Trophoblast cell (in vitro differentiated cells and primary cell): ENCODE results near the gene TNFAIP8L1.

ENCODE experiments used
- DNase-seq, 2 donors: peaks; one replicate each; pipeline ENCODE4 v3.0.0-alpha.2; 2016
- H2AFZ ChIP-seq: 2 replicates; pipeline ENCODE4 v1.6.1; 2013; ENCODE audit warnings: low read length, moderate library complexity, mild to moderate bottlenecking; ENCODE audit not compliant: insufficient read depth, poor library complexity
- H2AK5ac ChIP-seq: 2 replicates; pipeline ENCODE4 v1.6.1; 2013; ENCODE audit warnings: mild to moderate bottlenecking, low read length
- H2BK120ac ChIP-seq: 2 replicates; pipeline ENCODE4 v1.6.1; 2013; ENCODE audit warnings: low read length, mild to moderate bottlenecking, moderate library complexity; ENCODE audit not compliant: insufficient read depth, poor library complexity
- H2BK12ac ChIP-seq: 2 replicates; pipeline ENCODE4 v1.6.1; 2013; ENCODE audit warnings: mild to moderate bottlenecking, low read length, moderate library complexity
- H2BK5ac ChIP-seq: 2 replicates; pipeline ENCODE4 v1.6.1; 2013; ENCODE audit warnings: low read length, low read depth, moderate library complexity, mild to moderate bottlenecking; ENCODE audit not compliant: poor library complexity
- H3K14ac ChIP-seq: 2 replicates; pipeline ENCODE4 v1.6.1; 2013; ENCODE audit warnings: mild to moderate bottlenecking, low read length
- H3K18ac ChIP-seq: 2 replicates; pipeline ENCODE4 v1.6.1; 2013; ENCODE audit warnings: mild to moderate bottlenecking, low read length
- H3K23ac ChIP-seq: 2 replicates; pipeline ENCODE4 v1.6.1; 2013; ENCODE audit warnings: low read length
- H3K27ac ChIP-seq: 2 replicates; pipeline ENCODE4 v1.5.1; 2013; ENCODE audit warnings: low read depth, mild to moderate bottlenecking, inconsistent platforms, low read length, moderate library complexity
- H3K27me3 ChIP-seq: 2 replicates; pipeline ENCODE4 v1.6.1; 2013; ENCODE audit warnings: inconsistent platforms, mild to moderate bottlenecking, low read length, moderate library complexity; ENCODE audit not compliant: insufficient read depth
- H3K36me3 ChIP-seq, 2 experiments: 1 replicate in 1 of 2; 2 replicates in 1 of 2; pipeline ENCODE4 v1.6.1; 2013; ENCODE audit warnings: low read length in 2 of 2, mild to moderate bottlenecking in 2 of 2, moderate library complexity in 1 of 2; ENCODE audit not compliant: insufficient read depth in 2 of 2, control insufficient read depth in 1 of 2
- H3K4ac ChIP-seq: 2 replicates; pipeline ENCODE4 v1.6.1; 2013; ENCODE audit warnings: low read depth, mild to moderate bottlenecking, low read length, moderate library complexity
- H3K4me1 ChIP-seq, 2 experiments: 1 replicate in 1 of 2; 2 replicates in 1 of 2; pipeline ENCODE4 v1.6.1; 2013; ENCODE audit warnings: low read length in 2 of 2, mild to moderate bottlenecking in 2 of 2, moderate library complexity in 1 of 2; ENCODE audit not compliant: insufficient read depth in 2 of 2, control insufficient read depth in 1 of 2
- H3K4me2 ChIP-seq: 2 replicates; pipeline ENCODE4 v1.6.1; 2013; ENCODE audit warnings: inconsistent platforms, mild to moderate bottlenecking, low read length, moderate library complexity
- H3K4me3 ChIP-seq: 2 replicates; pipeline ENCODE4 v1.5.1; 2013; ENCODE audit warnings: mild to moderate bottlenecking, low read depth, low read length, inconsistent platforms
- H3K79me1 ChIP-seq: one replicate; pipeline ENCODE4 v1.6.1; 2013; ENCODE audit warnings: low read length
- H3K79me2 ChIP-seq: 2 replicates; pipeline ENCODE4 v1.6.1; 2013; ENCODE audit warnings: low read length, mild to moderate bottlenecking; ENCODE audit not compliant: control insufficient read depth, insufficient read depth, poor library complexity
- H3K9ac ChIP-seq: 2 replicates; pipeline ENCODE4 v1.6.1; 2013; ENCODE audit warnings: mild to moderate bottlenecking, low read length
- H3K9me3 ChIP-seq: 2 replicates; pipeline ENCODE4 v1.6.1; 2013; ENCODE audit warnings: low read depth, mild to moderate bottlenecking, control low read depth, inconsistent platforms, low read length; ENCODE audit not compliant: insufficient read depth
- H4K12ac ChIP-seq: 2 replicates; pipeline ENCODE4 v1.6.1; 2013; ENCODE audit warnings: low read depth, mild to moderate bottlenecking, low read length, moderate library complexity
- H4K8ac ChIP-seq: 2 replicates; pipeline ENCODE4 v1.6.1; 2013; ENCODE audit warnings: low read depth, mild to moderate bottlenecking, low read length, moderate library complexity
- H4K91ac ChIP-seq: one replicate; pipeline ENCODE4 v1.6.1; 2013; ENCODE audit warnings: low read depth, mild to moderate bottlenecking, low read length, moderate library complexity
- WGBS: extraction: QIAGEN DNeasy Blood & Tissue Kit; methylation state at CpG from one replicate; pipeline ENCODE4 v1.1.7; 2013; ENCODE audit warnings: missing lambda C conversion rate; ENCODE audit not compliant: insufficient read length, insufficient coverage; ENCODE audit errors: extremely low coverage; 5-methylcytosine and 5-hydroxymethylcytosine counted together

The TNFAIP8L1 gene

GRCh38 chr19:4635754-4636116 is 3.6 kb upstream of the TNFAIP8L1 start:
- Histone ChIP-seq H3K9ac (no peak overlapping the region), H4K12ac (peak overlapping the region; percentile 92)
- no CpG with 5 or more reads among the region's 13 CpGs for WGBS

DNA sequence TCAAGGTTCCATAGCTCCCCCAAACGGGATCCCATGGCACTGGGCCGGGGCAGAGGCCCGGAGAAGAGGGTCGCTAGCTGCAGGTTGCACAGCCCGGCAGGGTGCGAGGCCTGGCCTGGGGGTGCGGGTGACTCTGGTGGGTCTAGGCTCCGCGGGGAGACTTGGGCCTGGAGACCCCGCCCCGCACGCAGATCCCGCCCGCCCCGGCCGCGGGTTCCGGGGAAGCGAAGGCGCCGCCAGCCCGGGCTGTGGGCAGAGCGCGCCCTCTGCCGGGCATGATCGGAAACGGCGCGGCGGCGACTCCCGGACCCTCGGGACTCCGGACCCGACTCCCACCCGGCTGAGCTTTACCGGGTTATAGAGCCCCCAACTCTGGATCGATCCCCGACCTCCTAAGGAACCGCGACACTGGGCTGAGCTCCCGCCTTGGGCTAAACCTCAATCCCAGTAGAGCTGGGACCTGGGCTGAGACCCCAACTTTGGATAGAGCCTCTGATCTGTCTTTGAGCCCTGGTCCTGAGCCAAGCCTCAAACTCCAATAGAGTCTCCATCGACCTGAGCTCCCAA is 3.1 kb upstream of the TNFAIP8L1 start:
- H3K27ac ChIP-seq: no peak overlapping the region
- peak overlapping the region; percentile 68 for H2BK5ac ChIP-seq
- H3K9me3 ChIP-seq: peaks cover 2% of the 10 kb centered on the region
- H3K4me3 ChIP-seq: peak overlapping the region; percentile 65
- H3K4me2 ChIP-seq: peak overlapping the region; percentile 83
- peak overlapping the region; percentile 88 for H2BK120ac ChIP-seq
- no peaks in the 10 kb centered on the region for H3K27me3 ChIP-seq
- H3K9ac ChIP-seq: peak overlapping the region; percentile 48
- peak overlapping the region; percentile 98 for H4K8ac ChIP-seq
- DNase-seq: peak in 1 of 2 donors; percentile 68
- no peaks in the 10 kb centered on the region for H3K36me3 ChIP-seq
- H3K4ac ChIP-seq: peak overlapping the region; percentile 90
- peaks cover 10% of the 10 kb centered on the region for H3K79me1 ChIP-seq
- H4K91ac ChIP-seq: peak overlapping the region; percentile 91
- no peak overlapping the region for H3K23ac ChIP-seq
- peak overlapping the region; percentile 88 for H3K14ac ChIP-seq
- peak overlapping the region; percentile 15 for H2AK5ac ChIP-seq
- H2AFZ ChIP-seq: peak overlapping the region; percentile 91
- peaks cover 5% of the 10 kb centered on the region for H3K79me2 ChIP-seq
- no CpG with 5 or more reads among the region's 43 CpGs for WGBS
- H3K18ac ChIP-seq: peak overlapping the region; percentile 94
- peak overlapping the region; percentile 69 for H2BK12ac ChIP-seq
- peaks cover 10 to 17% of the 10 kb centered on the region in 2 experiments for H3K4me1 ChIP-seq
- peak overlapping the region; percentile 92 for H4K12ac ChIP-seq

More at GRCh38 chr19:4635754-4636116, 3.6 kb upstream of the TNFAIP8L1 start:
- no peak overlapping the region for H2AK5ac ChIP-seq
- no peaks in the 10 kb centered on the region for H3K36me3 ChIP-seq
- H3K27ac ChIP-seq: no peak overlapping the region
- peak overlapping the region; percentile 98 for H4K8ac ChIP-seq
- H2BK12ac ChIP-seq: peak overlapping the region; percentile 42
- peak overlapping the region; percentile 90 for H3K4ac ChIP-seq
- peaks cover 10 to 17% of the 10 kb centered on the region in 2 experiments for H3K4me1 ChIP-seq
- H3K9me3 ChIP-seq: peaks cover 2% of the 10 kb centered on the region
- no peak overlapping the region for H3K23ac ChIP-seq
- H4K91ac ChIP-seq: peak overlapping the region; percentile 91
- H2BK120ac ChIP-seq: peak overlapping the region; percentile 88
- peak overlapping the region; percentile 94 for H3K18ac ChIP-seq
- peaks cover 10% of the 10 kb centered on the region for H3K79me1 ChIP-seq
- peak overlapping the region; percentile 68 for H2BK5ac ChIP-seq
- peak overlapping the region; percentile 83 for H3K4me2 ChIP-seq
- no peaks in the 10 kb centered on the region for H3K27me3 ChIP-seq
- peaks cover 5% of the 10 kb centered on the region for H3K79me2 ChIP-seq
- peak overlapping the region; percentile 91 for H2AFZ ChIP-seq
- no peak for DNase-seq
- peak overlapping the region; percentile 65 for H3K4me3 ChIP-seq
- H3K14ac ChIP-seq: peak overlapping the region; percentile 88

DNA sequence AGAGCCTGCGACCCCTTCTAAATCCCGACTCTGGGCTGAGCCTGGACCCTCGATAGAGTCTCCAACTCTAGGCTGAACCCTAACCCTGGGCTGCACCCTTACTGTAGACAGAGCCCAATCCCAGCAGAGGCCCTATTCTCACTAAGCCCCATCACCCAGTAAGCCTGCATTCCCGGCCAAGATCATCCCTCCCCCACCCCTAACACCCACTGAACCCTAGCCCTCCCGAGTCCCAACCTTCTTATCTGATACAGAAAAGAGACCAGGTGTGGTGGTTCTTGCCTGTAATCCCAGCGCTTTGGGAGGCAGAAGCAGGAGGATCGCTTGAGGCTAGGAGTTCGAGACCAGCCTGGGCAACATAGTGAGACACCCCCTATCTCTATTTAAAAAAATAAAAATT is 2.6 kb upstream of the TNFAIP8L1 start:
- Histone ChIP-seq H3K9me3 (peaks cover 2% of the 10 kb centered on the region), H2BK5ac (no peak overlapping the region), H2BK120ac (peak overlapping the region; percentile 36), H3K79me2 (peaks cover 5% of the 10 kb centered on the region), H3K27ac (no peak overlapping the region), H2BK12ac (peak overlapping the region; percentile 69), H3K4ac (peak overlapping the region; percentile 12), H3K9ac (no peak overlapping the region), H2AFZ (no peak overlapping the region), H3K4me1 (peaks cover 10 to 17% of the 10 kb centered on the region in 2 experiments), H3K36me3 (no peaks in the 10 kb centered on the region), H3K27me3 (no peaks in the 10 kb centered on the region), H3K4me2 (no peak overlapping the region), H3K14ac (no peak overlapping the region), H4K12ac (peak overlapping the region; percentile 11), H3K18ac (no peak overlapping the region), H4K91ac (peak overlapping the region; percentile 58), H2AK5ac (peak overlapping the region; percentile 15), H3K79me1 (peaks cover 10% of the 10 kb centered on the region), H3K4me3 (no peak overlapping the region), H3K23ac (no peak overlapping the region), H4K8ac (peak overlapping the region; percentile 68)
- no peak for DNase-seq
- WGBS: no CpG with 5 or more reads among the region's 8 CpGs

- Histone ChIP-seq H3K4me2 (no peak overlapping the region), H3K9ac (no peak overlapping the region), H4K8ac (peak overlapping the region; percentile 66), H3K79me1 (peaks cover 10% of the 10 kb centered on the region), H3K14ac (no peak overlapping the region), H3K79me2 (peaks cover 5% of the 10 kb centered on the region), H3K36me3 (no peaks in the 10 kb centered on the region), H3K27ac (no peak overlapping the region), H3K4me1 (peaks cover 10 to 16% of the 10 kb centered on the region in 2 experiments), H3K18ac (no peak overlapping the region), H4K12ac (peak overlapping the region; percentile 35), H3K9me3 (no peaks in the 10 kb centered on the region), H2AFZ (no peak overlapping the region), H3K27me3 (no peaks in the 10 kb centered on the region), H3K4me3 (no peak overlapping the region), H2BK12ac (peak overlapping the region; percentile 15), H2BK120ac (no peak overlapping the region), H2BK5ac (no peak overlapping the region), H3K4ac (no peak overlapping the region), H3K23ac (no peak overlapping the region), H4K91ac (no peak overlapping the region), H2AK5ac (no peak overlapping the region)
- DNase-seq: no peak
- WGBS: no CpG with 5 or more reads among the region's 11 CpGs
These were observed 999 bp upstream of the TNFAIP8L1 start for GRCh38 chr19:4638317-4638716.
